ENCODE measurements around the gene PMPCA. TPM values are rescaled to one million over a fixed set of nuclear protein-coding genes. Genes with fewer than 3 reads are reported as not detected.

PMPCA gene
- total RNA-seq, 1 experiment from 2014 or later = 58.4 TPM

DNA sequence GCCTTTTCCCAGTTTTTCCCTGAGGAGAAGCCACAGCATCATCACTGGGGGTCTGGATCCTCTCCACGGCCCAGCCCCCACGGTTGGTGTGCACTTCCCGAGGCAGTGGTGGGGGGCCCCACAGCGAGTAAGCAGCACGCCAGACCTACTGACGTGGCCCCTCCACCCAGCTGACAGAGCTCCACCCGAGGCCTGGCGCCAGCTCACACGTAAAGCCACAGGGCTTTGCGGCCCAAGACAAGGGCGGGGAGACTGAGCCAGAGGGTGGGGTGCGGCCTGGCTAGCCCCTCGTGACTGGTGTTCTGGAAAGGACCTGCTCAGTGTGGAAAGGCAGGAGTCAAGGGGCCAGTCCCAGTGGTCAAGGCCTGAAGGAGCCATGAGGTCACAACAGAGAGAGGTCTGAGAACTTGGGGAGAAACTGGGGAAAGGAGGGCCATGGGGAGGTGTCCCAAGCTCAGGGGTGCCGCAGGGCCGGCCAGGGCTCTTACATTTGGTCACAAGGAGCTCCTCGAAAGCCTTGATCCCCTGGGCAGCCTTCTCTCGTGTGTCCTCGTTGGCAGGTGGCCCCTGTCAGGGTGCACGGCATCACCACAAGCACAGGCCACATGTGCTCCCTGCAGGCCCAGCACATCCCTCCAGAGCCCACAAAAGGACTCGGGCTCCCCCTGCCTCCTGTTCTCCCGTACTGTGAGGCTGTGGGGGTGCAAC, 16.0 kb upstream of the PMPCA start:
- peaks cover 77% of the 10 kb centered on the region for H3K36me3 ChIP-seq
- H3K4me1 ChIP-seq (replicated peaks) = peaks cover 9% of the 10 kb centered on the region
- H3K9me3 ChIP-seq (replicated peaks) = no peaks in the 10 kb centered on the region
- no peak for DNase-seq (ENCODE audit: low read depth in 1 of 2, low spot score in 2 of 2)
- no peak overlapping the region for H3K27ac ChIP-seq
- no peaks in the 10 kb centered on the region for H3K27me3 ChIP-seq (replicated peaks)
- no peak overlapping the region for H3K4me3 ChIP-seq

DNA sequence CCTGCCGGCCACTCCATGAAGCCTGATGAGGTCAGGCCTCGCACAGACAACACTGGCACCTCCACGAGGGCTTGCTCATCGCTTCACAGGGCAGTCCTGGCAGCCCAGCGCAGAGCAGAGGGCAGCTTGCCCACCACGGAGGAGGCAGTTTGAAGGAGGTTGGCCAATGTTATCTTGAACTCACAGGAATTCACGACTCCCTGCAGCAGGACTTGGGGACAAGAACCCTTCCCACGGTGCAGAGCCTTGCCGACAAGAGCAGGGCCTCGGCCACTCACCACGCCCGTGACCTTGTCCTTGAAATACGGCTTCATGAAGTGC, 15.5 kb upstream of the PMPCA start:
- H3K4me3 ChIP-seq = no peak overlapping the region
- H3K9me3 ChIP-seq (replicated peaks) = no peaks in the 10 kb centered on the region
- peaks cover 14% of the 10 kb centered on the region for H3K4me1 ChIP-seq (replicated peaks)
- DNase-seq (ENCODE audit: low read depth in 1 of 2, low spot score in 2 of 2) = no peak
- H3K27me3 ChIP-seq (replicated peaks) = no peaks in the 10 kb centered on the region
- peaks cover 77% of the 10 kb centered on the region for H3K36me3 ChIP-seq
- H3K27ac ChIP-seq = no peak overlapping the region

DNA sequence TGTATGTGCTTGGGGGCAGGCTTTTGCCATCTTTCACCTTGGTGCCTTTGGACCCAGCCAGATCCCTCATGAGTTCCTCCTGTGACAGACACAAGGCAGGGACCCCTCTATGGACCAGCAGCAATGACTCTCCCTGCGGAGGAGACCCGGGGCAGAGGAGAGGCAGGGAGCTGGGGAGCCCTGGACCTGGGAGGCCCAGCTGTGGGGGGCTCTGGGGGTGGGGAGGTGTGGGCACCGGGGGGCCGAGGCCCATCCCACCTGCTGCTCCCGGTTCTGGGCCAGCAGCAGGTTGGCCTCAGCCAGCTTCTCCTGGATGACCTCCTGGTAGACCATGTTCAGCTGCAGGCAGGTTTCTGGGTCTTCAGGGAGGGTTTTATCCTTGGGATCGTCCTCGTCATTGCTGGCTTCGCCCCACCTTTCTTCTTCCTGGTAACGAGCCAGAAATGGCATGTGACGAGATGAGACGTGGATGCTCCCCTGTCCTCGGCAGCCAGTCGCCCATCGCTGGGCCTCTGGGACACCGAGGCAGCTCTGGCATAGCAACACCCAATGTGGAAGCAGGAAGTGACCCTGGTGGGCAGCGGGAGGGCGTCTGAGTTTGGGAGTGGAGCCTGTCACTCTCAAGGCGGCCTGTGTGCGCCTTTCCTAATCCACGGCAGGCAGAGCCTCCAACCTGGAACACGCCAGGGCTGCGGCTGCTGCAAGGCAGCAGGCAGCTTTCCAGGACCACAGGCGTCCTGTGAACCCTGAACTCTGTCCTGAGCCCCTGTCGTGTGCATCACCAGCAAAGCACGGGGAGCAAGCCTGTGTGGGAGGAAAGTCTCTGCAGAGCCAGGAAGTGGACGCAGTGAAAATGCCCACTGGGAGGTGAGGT, 14.9 kb upstream of the PMPCA start:
- Histone ChIP-seq H3K27ac (no peak overlapping the region), H3K4me3 (no peak overlapping the region), H3K36me3 (peaks cover 77% of the 10 kb centered on the region), H3K27me3 (replicated peaks) (no peaks in the 10 kb centered on the region), H3K4me1 (replicated peaks) (peaks cover 19% of the 10 kb centered on the region), H3K9me3 (replicated peaks) (no peaks in the 10 kb centered on the region)
- DNase-seq (ENCODE audit: low read depth in 1 of 2, low spot score in 2 of 2) = no peak

DNA sequence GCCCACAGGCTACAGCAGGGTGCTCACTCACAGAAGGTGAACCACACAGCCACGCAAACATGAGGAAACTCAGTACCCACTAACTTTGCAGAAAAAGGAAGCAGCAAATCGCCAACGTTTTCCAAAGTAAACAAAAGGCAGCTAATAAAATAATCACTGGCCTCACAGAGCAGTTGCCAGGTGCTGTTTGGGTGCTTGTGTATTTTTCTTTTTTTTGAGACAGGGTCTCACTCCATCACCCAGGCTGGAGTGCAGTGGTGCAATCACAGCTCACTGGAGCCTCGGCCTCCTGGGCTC, 14.3 kb upstream of the PMPCA start:
- peaks cover 21% of the 10 kb centered on the region for H3K4me1 ChIP-seq (replicated peaks)
- no peak overlapping the region for H3K4me3 ChIP-seq
- H3K9me3 ChIP-seq (replicated peaks) = no peaks in the 10 kb centered on the region
- H3K36me3 ChIP-seq = peaks cover 74% of the 10 kb centered on the region
- no peak overlapping the region for H3K27ac ChIP-seq
- no peak for DNase-seq (ENCODE audit: low read depth in 1 of 2, low spot score in 2 of 2)
- no peaks in the 10 kb centered on the region for H3K27me3 ChIP-seq (replicated peaks)

DNA sequence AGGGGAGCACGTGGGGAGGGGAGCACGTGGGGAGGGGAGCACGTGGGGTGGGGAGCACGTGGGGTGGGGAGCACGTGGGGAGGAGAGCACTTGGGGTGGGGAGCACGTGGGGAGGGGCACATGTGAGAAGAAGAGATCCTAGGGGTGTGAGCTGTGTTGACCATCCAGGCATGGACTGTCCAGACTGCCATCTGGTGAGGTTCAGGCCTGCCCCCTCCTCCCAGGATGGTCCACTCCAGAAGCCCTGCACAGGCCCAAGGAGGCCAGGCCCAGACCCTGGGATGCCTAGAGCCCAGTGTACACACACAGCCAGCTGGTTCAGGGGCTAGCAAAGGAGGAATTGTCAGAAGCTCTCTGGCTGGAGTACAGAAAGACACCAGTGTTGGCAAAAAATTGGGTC, 12.8 kb upstream of the PMPCA start:
- peaks cover 21% of the 10 kb centered on the region for H3K4me1 ChIP-seq (replicated peaks)
- H3K9me3 ChIP-seq (replicated peaks) = no peaks in the 10 kb centered on the region
- H3K27ac ChIP-seq = no peak overlapping the region
- H3K27me3 ChIP-seq (replicated peaks) = no peaks in the 10 kb centered on the region
- DNase-seq (ENCODE audit: low read depth in 1 of 2, low spot score in 2 of 2) = no peak
- no peak overlapping the region for H3K4me3 ChIP-seq
- peaks cover 64% of the 10 kb centered on the region for H3K36me3 ChIP-seq

DNA sequence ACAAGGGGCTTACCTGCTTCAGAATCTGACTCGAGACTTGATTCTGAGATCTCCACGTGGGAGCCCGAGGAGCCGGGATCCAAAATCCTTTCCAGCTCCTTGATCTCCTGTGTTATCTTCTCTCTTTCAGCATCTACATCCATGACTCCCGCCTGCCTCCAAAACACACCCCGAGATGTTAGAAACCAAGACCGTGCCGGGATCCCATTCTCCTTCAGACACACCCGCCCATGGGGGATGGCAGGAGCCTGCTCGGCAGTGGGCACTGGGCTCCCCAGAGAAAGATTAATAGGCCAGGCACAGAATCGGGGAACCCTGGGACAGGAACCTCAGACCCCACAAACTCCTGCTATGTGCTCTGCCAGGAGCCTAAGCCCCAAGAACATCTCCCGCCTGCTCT, 12.2 kb upstream of the PMPCA start:
- no peak overlapping the region for H3K4me3 ChIP-seq
- no peak for DNase-seq (ENCODE audit: low read depth in 1 of 2, low spot score in 2 of 2)
- peaks cover 58% of the 10 kb centered on the region for H3K36me3 ChIP-seq

DNA sequence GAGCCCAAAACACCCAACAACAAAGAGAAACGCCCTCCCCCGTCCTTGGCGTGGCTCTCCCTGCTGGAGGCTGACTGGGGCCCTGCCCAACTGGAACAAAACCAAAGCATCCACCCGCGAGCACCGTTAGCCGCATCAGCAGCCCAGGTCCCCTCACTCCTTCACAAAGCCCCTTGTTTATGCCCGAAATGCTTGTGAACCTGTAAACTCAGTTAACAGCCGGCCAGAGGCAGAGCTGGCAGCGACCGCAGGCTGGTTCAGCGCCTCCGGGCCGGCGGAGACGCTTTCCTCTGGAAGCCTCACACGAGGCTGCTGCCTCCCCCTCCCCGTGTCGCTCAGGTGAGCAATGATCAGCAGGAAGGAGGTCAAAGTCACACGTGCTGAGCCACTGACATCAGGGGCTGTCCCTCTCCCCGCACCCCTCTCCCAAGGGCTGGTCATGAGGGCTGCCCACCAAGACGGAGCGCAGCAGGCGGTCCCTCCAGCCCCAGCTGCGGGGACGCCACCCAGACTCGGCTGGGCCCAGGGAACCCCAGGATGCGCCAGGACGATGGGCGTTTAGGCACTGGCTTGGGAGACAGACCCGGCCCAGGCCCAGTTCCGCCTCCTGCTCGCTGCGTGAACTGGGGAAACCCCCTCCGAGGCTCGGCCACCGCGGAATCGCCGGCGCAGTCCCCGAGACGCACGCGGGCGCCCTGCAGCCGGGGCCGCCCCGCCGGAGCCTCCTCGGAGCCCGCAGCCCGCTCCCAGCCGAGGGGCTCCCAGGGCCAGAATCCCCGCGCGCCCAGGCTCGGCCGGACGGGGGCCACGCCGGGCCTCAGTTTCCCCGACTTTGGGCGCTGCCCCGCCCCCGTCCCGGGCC, 11.1 kb upstream of the PMPCA start:
- peak in 1 of 2 experiments; percentile 23 for DNase-seq (ENCODE audit: low read depth in 1 of 2, low spot score in 2 of 2)
- H3K4me1 ChIP-seq (replicated peaks) = peaks cover 21% of the 10 kb centered on the region
- H3K27ac ChIP-seq = no peak overlapping the region; the same call in 1 of the 2 replicates
- H3K4me3 ChIP-seq = peak overlapping the region; percentile 97
- H3K36me3 ChIP-seq = peaks cover 60% of the 10 kb centered on the region
- no peaks in the 10 kb centered on the region for H3K9me3 ChIP-seq (replicated peaks)
- no peaks in the 10 kb centered on the region for H3K27me3 ChIP-seq (replicated peaks)

More for the DNA sequence above, 12.2 kb upstream of the PMPCA start:
- Histone ChIP-seq H3K27me3 (replicated peaks) (no peaks in the 10 kb centered on the region), H3K4me1 (replicated peaks) (peaks cover 21% of the 10 kb centered on the region), H3K27ac (no peak overlapping the region), H3K9me3 (replicated peaks) (no peaks in the 10 kb centered on the region)

DNA sequence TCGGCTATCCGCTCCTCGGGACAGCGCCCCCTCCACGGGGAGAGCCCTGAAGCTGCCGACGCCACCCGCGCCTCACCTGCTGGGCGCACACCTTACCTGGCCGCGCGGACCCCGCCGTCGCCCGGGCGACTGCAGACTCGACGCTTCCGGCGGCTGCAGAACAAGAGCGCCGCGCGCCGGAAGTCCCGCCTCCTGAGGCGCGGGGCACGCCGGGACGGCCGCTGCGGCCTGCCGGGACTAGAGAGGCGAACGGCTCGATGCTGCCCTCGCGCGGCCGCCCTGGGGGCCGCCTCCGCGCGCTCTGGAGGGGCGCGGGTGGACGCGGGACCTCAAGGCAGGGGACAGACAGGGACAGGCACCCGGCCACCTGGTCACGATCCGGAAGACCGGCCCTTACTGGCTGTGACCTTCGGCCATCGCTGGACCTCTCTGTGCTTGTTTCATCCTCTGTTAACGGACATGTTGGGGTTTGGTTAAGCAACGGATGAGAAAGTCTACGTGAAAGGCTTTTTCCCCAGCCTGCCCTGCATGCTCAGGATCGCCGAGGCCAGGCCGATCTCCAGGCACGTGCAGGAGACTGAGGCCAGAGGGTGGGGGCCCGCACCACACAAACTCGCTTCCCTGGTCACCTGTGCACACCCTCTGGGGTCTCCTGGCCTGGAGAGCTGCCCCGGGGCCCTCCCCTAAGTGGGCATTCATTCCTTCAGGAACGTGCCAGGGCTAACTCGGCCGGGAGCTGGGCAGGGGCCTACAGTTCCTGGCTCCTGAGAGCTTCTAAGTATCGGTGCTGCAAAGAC, 10.2 kb upstream of the PMPCA start, which contains the start of gene SNAPC4:
TSS of gene SNAPC4 (minus strand) at position 133 of the 797 bp plus-strand sequence. CDS start 1,742 bp downstream, outside the sequence.
- Histone ChIP-seq H3K36me3 (peaks cover 60% of the 10 kb centered on the region), H3K27ac (no peak within 1 kb of the TSS; the same call in 1 of the 2 replicates), H3K27me3 (replicated peaks) (no peaks in the 10 kb centered on the region), H3K9me3 (replicated peaks) (no peaks in the 10 kb centered on the region), H3K4me3 (peak within 1 kb of the TSS; percentile 97), H3K4me1 (replicated peaks) (peaks cover 21% of the 10 kb centered on the region)
- DNase-seq (ENCODE audit: low read depth in 1 of 2, low spot score in 2 of 2) = peak; percentile 77

DNA sequence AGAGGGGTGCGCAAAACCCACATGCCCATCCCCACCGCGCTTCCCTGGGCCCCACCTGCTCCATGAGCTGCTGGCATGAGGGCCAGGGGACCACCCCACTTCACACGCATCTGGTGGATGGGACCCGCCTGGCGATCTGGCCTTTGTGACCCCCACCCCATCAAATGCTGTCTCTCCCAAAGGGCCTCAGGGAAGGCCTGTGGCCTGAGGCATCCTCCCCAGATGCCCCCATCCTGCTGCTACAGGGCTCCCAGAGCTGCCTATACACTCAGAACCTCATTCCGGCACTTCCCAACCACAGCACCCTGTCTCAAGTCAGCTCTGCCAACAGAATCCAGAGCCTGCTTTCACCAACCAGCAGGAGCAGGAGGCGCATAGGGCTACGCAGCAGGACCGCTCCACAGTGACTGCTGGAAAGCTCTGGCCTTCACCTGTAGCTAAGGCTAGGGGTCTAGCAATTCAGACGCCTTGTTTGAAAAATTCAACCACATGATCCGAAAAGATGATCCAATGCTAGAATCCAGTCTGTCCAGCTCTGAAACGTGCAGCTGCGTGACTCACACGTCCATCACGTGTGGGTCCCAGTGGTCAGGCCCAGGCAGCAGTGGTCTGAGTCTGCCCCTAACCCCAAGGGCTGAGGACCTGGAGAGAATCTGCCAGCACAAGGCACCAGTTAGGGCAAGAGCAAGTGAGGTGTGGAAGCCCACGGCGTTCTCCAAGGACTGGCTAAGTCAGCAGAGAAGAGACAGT, 9.1 kb upstream of the PMPCA start:
- H3K27me3 ChIP-seq (replicated peaks) = no peaks in the 10 kb centered on the region
- no peak overlapping the region for H3K27ac ChIP-seq
- H3K36me3 ChIP-seq = peaks cover 59% of the 10 kb centered on the region
- H3K4me1 ChIP-seq (replicated peaks) = peaks cover 21% of the 10 kb centered on the region
- no peak overlapping the region for H3K4me3 ChIP-seq
- DNase-seq (ENCODE audit: low read depth in 1 of 2, low spot score in 2 of 2) = no peak
- no peaks in the 10 kb centered on the region for H3K9me3 ChIP-seq (replicated peaks)

DNA sequence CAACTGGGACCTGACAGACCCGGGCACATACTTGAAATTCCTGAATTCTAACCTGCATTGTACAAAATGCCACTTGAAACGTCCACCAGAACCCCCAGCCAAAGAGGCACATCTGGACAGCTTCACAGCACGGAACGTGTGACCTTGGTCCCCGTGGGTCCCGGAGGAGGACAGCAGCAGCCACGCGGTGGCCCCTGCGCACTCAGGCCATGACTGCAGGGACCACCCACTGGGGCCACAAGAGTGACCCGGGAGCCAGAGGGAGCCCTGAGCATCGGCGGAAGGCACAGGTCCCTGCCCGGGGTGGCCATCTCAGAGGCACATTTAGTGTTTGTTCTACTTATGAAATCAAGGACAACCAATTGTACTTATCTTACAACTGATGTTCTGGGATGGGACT, 8.4 kb upstream of the PMPCA start:
- DNase-seq (ENCODE audit: low read depth in 1 of 2, low spot score in 2 of 2) = no peak
- Histone ChIP-seq H3K27ac (no peak overlapping the region), H3K9me3 (replicated peaks) (no peaks in the 10 kb centered on the region), H3K4me1 (replicated peaks) (peaks cover 21% of the 10 kb centered on the region), H3K27me3 (replicated peaks) (no peaks in the 10 kb centered on the region), H3K4me3 (no peak overlapping the region), H3K36me3 (peaks cover 57% of the 10 kb centered on the region)

DNA sequence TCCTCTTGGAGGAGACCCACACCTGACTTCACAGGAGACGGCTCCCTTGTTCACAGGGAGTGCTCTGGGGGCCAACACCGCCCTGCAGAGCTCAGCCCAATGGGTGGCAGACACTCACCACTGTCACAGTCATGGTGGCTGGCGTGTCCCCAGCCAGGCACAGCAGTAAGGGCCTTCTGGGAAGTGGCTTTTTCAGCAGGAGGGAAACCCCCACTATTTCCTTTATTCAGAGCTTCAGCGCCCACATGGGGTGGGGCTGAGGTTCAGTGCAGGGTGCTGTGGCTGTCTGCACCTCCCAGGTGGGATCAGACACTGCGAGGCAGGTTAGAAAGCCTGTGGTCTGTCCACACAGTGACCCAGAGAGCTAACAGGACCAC, 6.9 kb upstream of the PMPCA start:
- DNase-seq (ENCODE audit: low read depth in 1 of 2, low spot score in 2 of 2) = no peak
- Histone ChIP-seq H3K4me3 (no peak overlapping the region), H3K36me3 (peaks cover 58% of the 10 kb centered on the region), H3K9me3 (replicated peaks) (no peaks in the 10 kb centered on the region), H3K4me1 (replicated peaks) (peaks cover 21% of the 10 kb centered on the region), H3K27ac (no peak overlapping the region), H3K27me3 (replicated peaks) (no peaks in the 10 kb centered on the region)

DNA sequence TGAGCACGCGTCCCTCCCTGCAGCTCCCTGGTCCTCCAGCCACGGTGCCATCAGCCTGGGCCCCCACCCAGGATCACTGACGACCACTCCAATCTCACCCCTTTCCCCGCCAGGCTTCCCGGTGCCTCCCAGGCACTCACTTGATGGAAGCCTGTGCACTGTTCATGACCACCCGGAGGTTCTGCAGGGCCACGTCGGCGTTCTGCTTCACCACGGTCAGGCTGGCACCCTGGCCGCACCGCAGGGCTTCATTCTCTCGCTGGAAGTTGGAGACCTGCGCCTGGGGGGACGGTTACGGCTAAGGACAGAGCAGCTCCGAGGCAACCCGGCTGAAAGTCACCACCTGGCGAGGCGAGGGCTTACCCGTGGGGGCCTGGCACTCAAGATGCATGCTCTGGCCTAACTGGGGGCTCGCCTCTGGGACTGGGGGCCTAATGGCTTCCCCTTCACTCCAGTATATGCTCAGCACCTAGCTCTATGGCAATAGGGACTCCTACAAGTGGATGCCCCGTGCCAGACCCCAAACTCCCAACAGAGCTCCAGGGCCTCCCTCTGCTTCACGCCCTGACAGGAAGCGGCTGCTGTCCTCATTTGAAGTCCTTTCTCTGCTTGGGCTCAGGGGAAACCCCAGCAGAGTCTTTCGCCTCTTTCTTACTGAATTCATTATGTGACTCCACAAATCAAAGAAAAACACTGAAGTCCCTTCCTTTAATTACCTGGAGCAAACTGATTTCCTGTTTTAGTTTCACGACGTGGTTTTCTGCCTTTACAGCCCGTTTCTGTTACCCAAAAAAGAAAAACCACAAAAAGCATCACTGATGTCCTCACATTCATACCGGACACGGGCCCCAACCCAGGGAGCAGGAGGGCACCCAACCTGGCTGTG, 6.3 kb upstream of the PMPCA start:
- Histone ChIP-seq H3K9me3 (replicated peaks) (no peaks in the 10 kb centered on the region), H3K36me3 (peaks cover 59% of the 10 kb centered on the region), H3K27me3 (replicated peaks) (no peaks in the 10 kb centered on the region), H3K4me3 (no peak overlapping the region), H3K27ac (no peak overlapping the region), H3K4me1 (replicated peaks) (peaks cover 15% of the 10 kb centered on the region)
- DNase-seq (ENCODE audit: low read depth in 1 of 2, low spot score in 2 of 2) = no peak
